Thyroid gland (tissue), 4 donors: ENCODE data around the gene CTCF.

Experiments used
- CTCF ChIP-seq, 6 experiments: fragments of 200-600 bp in 3 of 6; fragments of 450-650 bp in 3 of 6; sonication (generic) in 3 of 6; IDR thresholded peaks; one replicate each; pipeline ENCODE4 v1.5.1; 2016 to 2019; ENCODE audit warnings: antibody characterized with exemption in 6 of 6, mild to moderate bottlenecking in 2 of 6, inconsistent platforms in 1 of 6, moderate library complexity in 1 of 6
- POLR2A ChIP-seq, 2 donors: fragments of 450-650 bp; IDR thresholded peaks; one replicate each; pipeline ENCODE4 v1.6.1; 2017; ENCODE audit warnings: antibody characterized with exemption in 2 of 2, mild to moderate bottlenecking in 2 of 2, moderate library complexity in 1 of 2

- TF ChIP-seq CTCF (IDR thresholded peaks at IDR 0.05): no peak
- no peak for TF ChIP-seq POLR2A (IDR thresholded peaks at IDR 0.05)
Measured at GRCh38 chr16:67565470-67566100, 3.3 kb downstream of the CTCF start.
